Measurements from ENCODE around the gene GIMAP5. TPM values are rescaled to one million over a fixed set of nuclear protein-coding genes. Genes with fewer than 3 reads are reported as not detected.

The GIMAP5 gene
- polyA plus RNA-seq, 1 donor from 2014 or later: not detected

DNA sequence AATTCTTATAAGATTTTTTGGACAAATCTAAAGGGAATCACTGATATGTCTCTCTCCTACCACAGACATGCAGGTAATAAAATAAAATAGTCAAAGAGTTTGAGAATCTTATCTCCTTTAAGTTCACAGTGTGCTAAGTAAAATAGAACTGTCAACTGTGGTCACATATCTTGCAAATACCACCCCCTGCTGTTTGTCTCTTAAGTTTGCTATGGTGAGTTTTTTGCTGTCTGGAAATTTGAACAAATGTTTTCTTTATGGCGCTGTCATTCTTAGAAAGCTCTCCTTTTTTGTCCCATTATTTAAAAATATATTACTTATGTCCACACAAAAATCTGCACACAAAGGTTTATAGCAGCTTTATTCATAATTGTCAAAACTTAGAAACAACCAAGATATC is 19.6 kb downstream of the GIMAP5 start:
- Histone ChIP-seq H3K27ac (ENCODE audit: low read length) (no peak overlapping the region), H3K4me2 (ENCODE audit: low read length) (no peak overlapping the region), H3K4me3 (ENCODE audit: low read length) (no peak overlapping the region), H3K9ac (ENCODE audit: low read length) (no peak overlapping the region), H4K20me1 (ENCODE audit: insufficient read depth) (no peaks in the 10 kb centered on the region), H3K9me2 (ENCODE audit: insufficient read depth, low read length) (no peaks in the 10 kb centered on the region), H3K79me2 (replicated peaks; ENCODE audit: insufficient read depth, low read length) (no peaks in the 10 kb centered on the region), H3K9me3 (ENCODE audit: low read length) (no peaks in the 10 kb centered on the region), H3K27me3 (ENCODE audit: insufficient read depth, low read depth, low read length) (no peaks in the 10 kb centered on the region), H3K36me3 (ENCODE audit: insufficient read depth, low read length) (no peaks in the 10 kb centered on the region), H2AFZ (ENCODE audit: low read depth, low read length) (no peak overlapping the region), H3F3A (ENCODE audit: insufficient read depth, low read length, poor library complexity, severe bottlenecking) (no peaks in the 10 kb centered on the region)
- TF ChIP-seq TAF1 (IDR thresholded peaks at IDR 0.05; ENCODE audit: low read depth) (no peak), POLR2AphosphoS5 (IDR thresholded peaks at IDR 0.05) (no peak), RAD21 (conservative IDR thresholded peaks at IDR 0.05) (peak; percentile 39)
- TF ChIP-seq, protein P1, sequence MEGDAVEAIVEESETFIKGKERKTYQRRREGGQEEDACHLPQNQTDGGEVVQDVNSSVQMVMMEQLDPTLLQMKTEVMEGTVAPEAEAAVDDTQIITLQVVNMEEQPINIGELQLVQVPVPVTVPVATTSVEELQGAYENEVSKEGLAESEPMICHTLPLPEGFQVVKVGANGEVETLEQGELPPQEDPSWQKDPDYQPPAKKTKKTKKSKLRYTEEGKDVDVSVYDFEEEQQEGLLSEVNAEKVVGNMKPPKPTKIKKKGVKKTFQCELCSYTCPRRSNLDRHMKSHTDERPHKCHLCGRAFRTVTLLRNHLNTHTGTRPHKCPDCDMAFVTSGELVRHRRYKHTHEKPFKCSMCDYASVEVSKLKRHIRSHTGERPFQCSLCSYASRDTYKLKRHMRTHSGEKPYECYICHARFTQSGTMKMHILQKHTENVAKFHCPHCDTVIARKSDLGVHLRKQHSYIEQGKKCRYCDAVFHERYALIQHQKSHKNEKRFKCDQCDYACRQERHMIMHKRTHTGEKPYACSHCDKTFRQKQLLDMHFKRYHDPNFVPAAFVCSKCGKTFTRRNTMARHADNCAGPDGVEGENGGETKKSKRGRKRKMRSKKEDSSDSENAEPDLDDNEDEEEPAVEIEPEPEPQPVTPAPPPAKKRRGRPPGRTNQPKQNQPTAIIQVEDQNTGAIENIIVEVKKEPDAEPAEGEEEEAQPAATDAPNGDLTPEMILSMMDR (IDR thresholded peaks at IDR 0.05; ENCODE audit: poor library complexity, severe bottlenecking): peak; percentile 24

DNA sequence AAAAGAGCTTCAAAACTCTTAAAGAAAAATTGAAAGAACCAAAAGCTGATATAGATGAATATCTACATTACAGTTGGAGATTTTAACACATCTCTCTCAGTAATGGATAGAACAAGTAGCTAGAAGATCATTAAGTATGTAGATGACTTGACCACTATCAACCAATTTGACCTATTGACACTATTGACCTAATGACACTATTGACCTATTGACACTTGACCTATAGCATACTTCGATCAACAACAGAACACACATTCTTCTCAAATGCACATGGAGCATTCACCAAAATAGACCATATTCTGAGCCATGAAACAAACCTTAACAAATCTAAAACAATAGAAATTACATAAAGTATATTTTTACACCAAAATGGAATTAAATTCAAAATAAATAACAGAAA is 22.3 kb downstream of the GIMAP5 start:
- Histone ChIP-seq H3K4me3 (ENCODE audit: low read length) (no peak overlapping the region), H3K36me3 (ENCODE audit: insufficient read depth, low read length) (no peaks in the 10 kb centered on the region), H3F3A (ENCODE audit: insufficient read depth, low read length, poor library complexity, severe bottlenecking) (no peaks in the 10 kb centered on the region), H3K27me3 (ENCODE audit: insufficient read depth, low read depth, low read length) (no peaks in the 10 kb centered on the region), H3K9me2 (ENCODE audit: insufficient read depth, low read length) (no peaks in the 10 kb centered on the region), H4K20me1 (ENCODE audit: insufficient read depth) (no peaks in the 10 kb centered on the region), H3K4me2 (ENCODE audit: low read length) (no peak overlapping the region), H3K79me2 (replicated peaks; ENCODE audit: insufficient read depth, low read length) (no peaks in the 10 kb centered on the region), H3K9ac (ENCODE audit: low read length) (no peak overlapping the region), H2AFZ (ENCODE audit: low read depth, low read length) (no peak overlapping the region), H3K9me3 (ENCODE audit: low read length) (no peaks in the 10 kb centered on the region), H3K27ac (ENCODE audit: low read length) (no peak overlapping the region)
- TF ChIP-seq, protein P2, sequence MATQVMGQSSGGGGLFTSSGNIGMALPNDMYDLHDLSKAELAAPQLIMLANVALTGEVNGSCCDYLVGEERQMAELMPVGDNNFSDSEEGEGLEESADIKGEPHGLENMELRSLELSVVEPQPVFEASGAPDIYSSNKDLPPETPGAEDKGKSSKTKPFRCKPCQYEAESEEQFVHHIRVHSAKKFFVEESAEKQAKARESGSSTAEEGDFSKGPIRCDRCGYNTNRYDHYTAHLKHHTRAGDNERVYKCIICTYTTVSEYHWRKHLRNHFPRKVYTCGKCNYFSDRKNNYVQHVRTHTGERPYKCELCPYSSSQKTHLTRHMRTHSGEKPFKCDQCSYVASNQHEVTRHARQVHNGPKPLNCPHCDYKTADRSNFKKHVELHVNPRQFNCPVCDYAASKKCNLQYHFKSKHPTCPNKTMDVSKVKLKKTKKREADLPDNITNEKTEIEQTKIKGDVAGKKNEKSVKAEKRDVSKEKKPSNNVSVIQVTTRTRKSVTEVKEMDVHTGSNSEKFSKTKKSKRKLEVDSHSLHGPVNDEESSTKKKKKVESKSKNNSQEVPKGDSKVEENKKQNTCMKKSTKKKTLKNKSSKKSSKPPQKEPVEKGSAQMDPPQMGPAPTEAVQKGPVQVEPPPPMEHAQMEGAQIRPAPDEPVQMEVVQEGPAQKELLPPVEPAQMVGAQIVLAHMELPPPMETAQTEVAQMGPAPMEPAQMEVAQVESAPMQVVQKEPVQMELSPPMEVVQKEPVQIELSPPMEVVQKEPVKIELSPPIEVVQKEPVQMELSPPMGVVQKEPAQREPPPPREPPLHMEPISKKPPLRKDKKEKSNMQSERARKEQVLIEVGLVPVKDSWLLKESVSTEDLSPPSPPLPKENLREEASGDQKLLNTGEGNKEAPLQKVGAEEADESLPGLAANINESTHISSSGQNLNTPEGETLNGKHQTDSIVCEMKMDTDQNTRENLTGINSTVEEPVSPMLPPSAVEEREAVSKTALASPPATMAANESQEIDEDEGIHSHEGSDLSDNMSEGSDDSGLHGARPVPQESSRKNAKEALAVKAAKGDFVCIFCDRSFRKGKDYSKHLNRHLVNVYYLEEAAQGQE (IDR thresholded peaks at IDR 0.05; ENCODE audit: borderline replicate concordance): no peak
- no peak for TF ChIP-seq RAD21 (conservative IDR thresholded peaks at IDR 0.05)
- TF ChIP-seq MXI1 (conservative IDR thresholded peaks at IDR 0.05; ENCODE audit: poor library complexity, severe bottlenecking): no peak

DNA sequence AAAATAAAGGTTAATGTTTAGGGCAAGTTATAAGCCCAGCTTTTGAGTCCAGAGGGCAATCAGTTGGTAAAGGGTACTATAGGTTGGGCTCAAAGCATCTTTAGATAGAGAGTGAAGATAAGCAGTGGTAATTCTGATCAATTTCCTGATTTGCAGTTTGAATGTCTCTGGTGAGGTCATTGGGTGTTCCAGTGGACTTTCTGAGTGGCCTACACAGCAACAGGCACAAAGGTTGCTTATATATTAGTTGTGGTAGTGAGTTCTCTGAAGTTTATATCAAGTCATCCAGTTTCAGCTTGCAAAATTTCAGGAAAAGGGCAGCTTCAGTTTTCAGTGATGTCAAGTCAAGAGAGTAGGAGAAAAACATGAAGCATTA is 29.1 kb downstream of the GIMAP5 start:
- no peak overlapping the region for H3K4me2 ChIP-seq (ENCODE audit: low read length)
- H3K9ac ChIP-seq (ENCODE audit: low read length): no peak overlapping the region
- H3K9me3 ChIP-seq (ENCODE audit: low read length): no peaks in the 10 kb centered on the region
- H3K36me3 ChIP-seq (ENCODE audit: insufficient read depth, low read length): no peaks in the 10 kb centered on the region
- no peak for TF ChIP-seq TAF1 (IDR thresholded peaks at IDR 0.05; ENCODE audit: low read depth)
- TF ChIP-seq EP300 (conservative IDR thresholded peaks at IDR 0.05; ENCODE audit: poor library complexity, severe bottlenecking): no peak
- no peak for TF ChIP-seq SMC3 (conservative IDR thresholded peaks at IDR 0.05; ENCODE audit: poor library complexity)
- no peak for TF ChIP-seq POLR2AphosphoS5 (IDR thresholded peaks at IDR 0.05)
- no peak for TF ChIP-seq RAD21 (conservative IDR thresholded peaks at IDR 0.05)
- TF ChIP-seq MXI1 (conservative IDR thresholded peaks at IDR 0.05; ENCODE audit: poor library complexity, severe bottlenecking): no peak
- TF ChIP-seq, protein P2 (IDR thresholded peaks at IDR 0.05; ENCODE audit: borderline replicate concordance): no peak
- TF ChIP-seq EZH2 (IDR thresholded peaks at IDR 0.05; ENCODE audit: borderline replicate concordance, insufficient read depth, low read length, poor library complexity, severe bottlenecking): no peak
- no peak overlapping the region for H3K27ac ChIP-seq (ENCODE audit: low read length)
- H2AFZ ChIP-seq (ENCODE audit: low read depth, low read length): no peak overlapping the region
- no peaks in the 10 kb centered on the region for H3K9me2 ChIP-seq (ENCODE audit: insufficient read depth, low read length)
- H3K79me2 ChIP-seq (replicated peaks; ENCODE audit: insufficient read depth, low read length): no peaks in the 10 kb centered on the region
- H3F3A ChIP-seq (ENCODE audit: insufficient read depth, low read length, poor library complexity, severe bottlenecking): no peaks in the 10 kb centered on the region
- H3K27me3 ChIP-seq (ENCODE audit: insufficient read depth, low read depth, low read length): no peaks in the 10 kb centered on the region
- H4K20me1 ChIP-seq (ENCODE audit: insufficient read depth): no peaks in the 10 kb centered on the region
- H3K4me3 ChIP-seq (ENCODE audit: low read length): no peak overlapping the region
